ENCODE measurements around the gene GPR12.

GPR12 gene

DNA sequence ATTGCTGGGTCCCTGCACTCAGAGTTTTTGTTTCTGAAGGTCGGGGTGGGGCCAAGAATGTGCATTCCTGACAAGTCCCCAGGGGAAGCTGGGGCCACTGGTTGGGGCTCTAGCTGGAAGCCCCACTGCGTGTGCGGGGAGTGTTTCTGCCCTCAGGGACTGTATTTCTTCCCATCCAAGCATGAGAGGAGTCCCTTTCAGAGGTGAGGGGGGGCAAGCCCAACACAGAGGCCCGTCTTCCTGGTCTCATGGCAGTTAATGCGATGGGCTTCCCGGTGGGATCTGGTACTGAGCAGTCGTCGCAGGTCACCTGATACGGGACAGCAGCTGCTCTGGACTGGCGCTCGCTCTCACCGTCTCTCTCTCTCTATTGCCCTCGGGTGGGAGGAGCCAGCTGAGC, 50.4 kb downstream of the GPR12 start:
- TF ChIP-seq, protein P1, sequence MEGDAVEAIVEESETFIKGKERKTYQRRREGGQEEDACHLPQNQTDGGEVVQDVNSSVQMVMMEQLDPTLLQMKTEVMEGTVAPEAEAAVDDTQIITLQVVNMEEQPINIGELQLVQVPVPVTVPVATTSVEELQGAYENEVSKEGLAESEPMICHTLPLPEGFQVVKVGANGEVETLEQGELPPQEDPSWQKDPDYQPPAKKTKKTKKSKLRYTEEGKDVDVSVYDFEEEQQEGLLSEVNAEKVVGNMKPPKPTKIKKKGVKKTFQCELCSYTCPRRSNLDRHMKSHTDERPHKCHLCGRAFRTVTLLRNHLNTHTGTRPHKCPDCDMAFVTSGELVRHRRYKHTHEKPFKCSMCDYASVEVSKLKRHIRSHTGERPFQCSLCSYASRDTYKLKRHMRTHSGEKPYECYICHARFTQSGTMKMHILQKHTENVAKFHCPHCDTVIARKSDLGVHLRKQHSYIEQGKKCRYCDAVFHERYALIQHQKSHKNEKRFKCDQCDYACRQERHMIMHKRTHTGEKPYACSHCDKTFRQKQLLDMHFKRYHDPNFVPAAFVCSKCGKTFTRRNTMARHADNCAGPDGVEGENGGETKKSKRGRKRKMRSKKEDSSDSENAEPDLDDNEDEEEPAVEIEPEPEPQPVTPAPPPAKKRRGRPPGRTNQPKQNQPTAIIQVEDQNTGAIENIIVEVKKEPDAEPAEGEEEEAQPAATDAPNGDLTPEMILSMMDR (IDR thresholded peaks at IDR 0.05): no peak

DNA sequence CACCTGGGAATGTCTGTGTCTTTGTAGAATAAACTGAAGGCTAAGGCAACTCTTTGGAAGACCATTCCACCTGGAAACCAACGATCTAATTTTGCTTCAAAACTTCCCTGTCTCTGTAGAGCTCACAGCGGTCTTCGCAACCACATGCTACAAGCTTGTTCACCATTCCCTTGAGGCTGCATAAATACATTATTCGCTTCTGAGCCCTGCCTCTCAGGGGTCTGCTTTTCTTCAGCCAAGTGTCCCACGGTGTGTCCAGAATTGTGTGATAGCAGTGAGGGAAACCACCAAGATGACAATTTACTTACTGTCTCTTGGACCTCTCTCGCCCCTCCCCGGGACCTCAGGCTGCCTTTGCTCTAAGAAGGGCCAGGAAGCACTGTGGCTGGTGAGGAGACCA, 51.1 kb downstream of the GPR12 start:
- TF ChIP-seq, protein P1 (IDR thresholded peaks at IDR 0.05): no peak

DNA sequence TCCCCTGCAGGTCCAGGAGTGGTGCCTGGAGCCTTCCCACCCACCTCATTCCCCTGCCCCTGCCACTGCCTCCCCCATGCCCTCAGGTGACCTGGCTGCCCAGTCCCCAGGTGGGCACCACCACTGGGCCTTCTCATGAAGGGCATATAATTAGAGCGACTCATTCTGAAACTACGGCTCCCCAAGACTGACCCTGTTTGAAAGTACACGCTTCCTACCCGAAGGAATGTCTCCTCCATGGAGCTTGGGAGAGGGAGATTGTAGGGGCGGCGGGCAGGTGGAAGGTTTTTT, 52.6 kb downstream of the GPR12 start:
- TF ChIP-seq, protein P1 (IDR thresholded peaks at IDR 0.05): no peak

DNA sequence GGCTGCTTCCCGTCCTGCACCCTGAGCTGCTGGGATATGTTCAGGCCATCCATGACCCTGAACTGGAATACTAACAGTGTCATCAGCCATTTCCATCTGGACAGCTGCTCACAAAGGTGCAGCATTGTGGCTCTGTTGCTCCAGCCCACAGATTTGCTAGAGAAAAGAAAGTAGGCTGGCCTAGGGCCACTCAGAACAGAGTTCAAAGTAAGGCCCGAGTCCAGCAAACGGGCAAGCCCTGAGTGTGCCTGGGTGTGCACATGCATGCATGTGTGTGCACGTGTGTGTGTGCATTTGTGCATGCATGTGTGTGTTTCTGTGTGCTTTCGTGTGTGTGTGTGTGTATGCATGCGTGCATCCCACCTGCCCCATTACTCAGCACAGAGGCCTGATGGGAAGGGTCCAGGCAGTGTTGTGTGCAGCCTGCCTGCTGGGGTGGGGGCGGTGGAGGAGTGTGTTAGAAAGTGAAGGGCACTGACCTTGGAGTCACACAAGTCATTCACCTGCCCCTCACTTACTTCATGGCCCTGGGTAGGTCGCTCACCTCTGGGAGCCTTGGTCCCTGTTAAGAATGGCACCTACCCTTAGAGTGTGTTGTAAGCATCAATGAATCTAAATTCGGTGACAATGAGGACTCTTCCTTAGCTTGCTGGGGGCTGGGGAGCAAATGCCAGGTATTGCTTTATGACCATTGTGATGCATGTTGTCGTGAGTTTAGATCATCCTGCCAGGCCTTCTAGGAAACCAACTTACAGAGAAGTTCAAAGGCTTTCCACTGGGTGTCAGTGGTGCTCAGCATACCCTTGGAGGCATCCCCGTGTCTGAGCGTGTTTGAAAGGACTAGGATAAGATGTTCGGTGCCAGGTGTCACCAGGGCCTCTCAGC, 53.2 kb downstream of the GPR12 start:
- TF ChIP-seq, protein P1 (IDR thresholded peaks at IDR 0.05): peak; percentile 58

DNA sequence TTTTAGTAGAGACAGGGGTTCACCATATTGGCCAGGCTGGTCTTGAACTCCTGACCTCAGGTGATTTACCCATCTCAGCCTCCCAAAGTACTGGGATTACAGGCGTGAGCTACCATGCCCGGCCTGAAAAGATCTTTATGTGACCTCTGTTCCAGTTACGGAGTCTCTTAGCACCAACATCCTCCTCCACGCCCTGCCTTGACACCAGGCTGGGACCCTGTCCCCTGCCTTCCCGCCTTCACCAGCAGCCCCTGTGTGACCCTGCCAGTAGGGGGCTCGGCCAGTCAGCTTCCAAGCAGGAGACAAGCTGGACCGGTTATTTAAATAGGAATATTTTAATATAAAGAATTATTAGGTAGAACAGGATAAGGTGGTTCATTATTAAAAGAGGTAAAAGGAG, 54.2 kb downstream of the GPR12 start:
- TF ChIP-seq, protein P1 (IDR thresholded peaks at IDR 0.05): no peak

DNA sequence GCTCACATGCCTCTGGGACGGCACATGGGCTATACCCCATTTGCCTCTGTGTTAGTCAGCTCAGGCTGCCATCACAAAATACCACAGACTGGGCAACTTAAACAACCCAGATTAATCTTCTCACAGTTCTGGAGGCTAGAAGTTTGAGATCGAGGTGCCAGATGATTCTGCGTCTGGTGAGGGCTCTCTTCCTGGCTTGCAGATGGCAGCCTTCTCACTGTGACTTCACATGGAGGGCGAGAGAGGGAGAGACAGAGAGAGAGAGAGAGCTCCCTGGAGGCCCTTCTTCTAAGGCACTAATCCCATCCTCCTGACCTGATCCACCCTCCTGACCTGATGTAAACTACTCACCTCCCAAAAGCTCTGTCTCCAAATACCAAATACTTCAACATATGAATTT, 55.0 kb downstream of the GPR12 start:
- TF ChIP-seq, protein P1 (IDR thresholded peaks at IDR 0.05): no peak

Measured in LNCAP (cell line).